Omental fat pad (tissue), 4 donors: ENCODE data around the gene HCK. TPM values are rescaled to one million over a fixed set of nuclear protein-coding genes. Genes with fewer than 3 reads are reported as not detected.
"Not testable (repeated sequence)": the region's sequence is repeated elsewhere in the genome, so short reads cannot be mapped to it uniquely, and the experiment has no call there.

Experiments used
- ATAC-seq: fragments of 150-250 bp; one replicate; pipeline ENCODE4 v1.9.1; 2016; ENCODE audit warnings: mild to moderate bottlenecking, moderate library complexity; ENCODE audit not compliant: low FRiP score
- DNase-seq: peaks from one replicate; pipeline ENCODE4 v3.0.0-alpha.2; 2019; ENCODE audit warnings: low spot score
- CTCF ChIP-seq, 3 donors: fragments of 450-650 bp; IDR thresholded peaks; one replicate each; pipeline ENCODE4 v1.5.1; 2016 to 2017; ENCODE audit warnings: antibody characterized with exemption in 3 of 3, mild to moderate bottlenecking in 3 of 3, moderate library complexity in 2 of 3
- total RNA-seq, 4 donors: library from RNA; depleted of rRNA; stranded (reverse); fragments of >200 nt; gene quantifications; one replicate each; pipeline ENCODE4 v1.1.0, GENCODE V29; 2016

Gene HCK
- total RNA-seq, 4 donors from 2014 or later: 22.4 to 68.6 (median 39.2) TPM

GRCh38 chr20:32116079-32116521 lies 64.1 kb downstream of the HCK start:
- no peak for TF ChIP-seq CTCF (IDR thresholded peaks at IDR 0.05)

GRCh38 chr20:32116796-32117195 lies 64.8 kb downstream of the HCK start:
- not testable (repeated sequence) for ATAC-seq, DNase-seq

More at GRCh38 chr20:32116079-32116521, 64.1 kb downstream of the HCK start:
- DNase-seq (no peak), ATAC-seq (no peak)

GRCh38 chr20:32118427-32118826 lies 66.4 kb downstream of the HCK start:
- not testable (repeated sequence) for ATAC-seq

GRCh38 chr20:32119734-32120133 lies 67.7 kb downstream of the HCK start:
- no peak for TF ChIP-seq CTCF (IDR thresholded peaks at IDR 0.05)
- no peak for DNase-seq
- no peak for ATAC-seq

More at GRCh38 chr20:32118427-32118826, 66.4 kb downstream of the HCK start:
- DNase-seq: not testable (repeated sequence)

- not testable (repeated sequence) for ATAC-seq, DNase-seq
Observed at GRCh38 chr20:32121908-32122307, 69.9 kb downstream of the HCK start.

- DNase-seq (no peak), ATAC-seq (no peak)
- TF ChIP-seq CTCF (IDR thresholded peaks at IDR 0.05): no peak
Observed at GRCh38 chr20:32123088-32123487, 71.0 kb downstream of the HCK start.

GRCh38 chr20:32124916-32125454 lies 72.9 kb downstream of the HCK start:
- no peak for ATAC-seq
- TF ChIP-seq CTCF (IDR thresholded peaks at IDR 0.05): no peak
- no peak for DNase-seq

- TF ChIP-seq CTCF (IDR thresholded peaks at IDR 0.05): no peak
- ATAC-seq (no peak), DNase-seq (no peak)
Observed at GRCh38 chr20:32125506-32125905, 73.5 kb downstream of the HCK start.

GRCh38 chr20:32126919-32127318 lies 74.9 kb downstream of the HCK start:
- TF ChIP-seq CTCF (IDR thresholded peaks at IDR 0.05): no peak
- DNase-seq: no peak
- ATAC-seq: no peak
